Activated CD4-positive, CD25-positive, alpha-beta regulatory T cell treated with anti-CD3 and anti-CD28 coated beads, Interleukin-2, amount 50 U/mL, for 24 hours (primary cell): ENCODE data around the gene EXOC3L4.

Experiments
- ATAC-seq, 2 donors: fragments of 150-1000 bp; cut with Tn5 transposase; one replicate each; pipeline ENCODE4 v1.10.0; 2021; ENCODE audit warnings: mild to moderate bottlenecking in 1 of 2, moderate library complexity in 1 of 2

Gene EXOC3L4

GRCh38 chr14:103155826-103156394, 61.4 kb downstream of the EXOC3L4 start:
- no peak for ATAC-seq

DNA sequence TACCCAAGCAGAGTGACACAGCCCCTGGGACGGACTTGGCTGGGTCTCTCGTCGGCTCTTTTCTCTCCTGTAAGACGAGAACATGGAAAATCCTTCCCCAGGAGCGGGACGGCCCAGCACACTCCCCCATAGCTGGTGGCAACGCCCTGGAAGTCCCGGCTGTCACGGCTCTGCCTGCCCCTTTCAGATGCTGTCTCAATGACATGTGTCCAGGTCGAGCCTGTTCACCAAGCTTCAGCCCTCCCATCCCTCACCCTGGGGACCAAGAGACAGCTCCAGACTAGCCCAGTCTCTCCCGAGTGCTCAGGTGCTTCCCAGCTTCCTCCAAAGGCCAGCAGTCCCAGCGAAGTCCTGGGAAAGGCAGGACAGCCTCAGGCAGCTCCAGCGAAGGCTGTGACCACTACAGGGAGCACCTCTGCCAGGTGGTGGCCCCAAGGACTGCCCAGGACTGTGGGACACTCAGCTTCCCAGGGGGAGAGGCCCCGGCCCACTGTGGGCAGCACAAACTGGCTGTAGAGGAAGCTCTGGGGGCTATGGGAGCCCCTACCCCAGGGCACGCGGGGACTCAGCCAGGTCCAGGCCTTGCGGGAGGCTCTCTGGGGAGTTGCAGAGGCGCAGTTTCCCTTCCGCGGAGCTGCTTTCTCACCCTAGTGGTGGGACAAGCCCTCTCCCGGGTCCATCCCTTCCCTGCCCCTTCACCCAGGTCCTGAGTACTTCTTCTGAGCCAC, 62.3 kb downstream of the EXOC3L4 start:
- ATAC-seq = no peak

DNA sequence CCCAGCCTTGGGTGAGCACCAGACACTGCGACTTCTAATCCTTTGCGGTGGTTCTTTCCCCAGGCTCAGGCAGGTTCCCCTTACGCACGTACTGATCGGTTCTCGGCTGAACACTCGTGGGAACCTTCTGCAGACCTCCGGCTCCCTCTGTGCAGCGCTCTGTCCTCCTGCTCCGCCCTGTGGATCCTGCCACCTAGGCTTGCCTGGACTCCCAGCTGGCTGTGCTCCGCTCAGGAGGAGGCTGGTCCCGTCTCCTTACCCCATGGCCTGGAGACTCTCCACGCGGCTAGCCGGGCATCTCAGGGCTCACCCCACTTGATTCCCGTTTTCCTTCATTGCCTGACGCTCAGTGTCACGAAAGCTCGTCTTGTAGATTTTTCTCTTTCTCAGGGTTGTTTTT, 63.4 kb downstream of the EXOC3L4 start:
- ATAC-seq = no peak

DNA sequence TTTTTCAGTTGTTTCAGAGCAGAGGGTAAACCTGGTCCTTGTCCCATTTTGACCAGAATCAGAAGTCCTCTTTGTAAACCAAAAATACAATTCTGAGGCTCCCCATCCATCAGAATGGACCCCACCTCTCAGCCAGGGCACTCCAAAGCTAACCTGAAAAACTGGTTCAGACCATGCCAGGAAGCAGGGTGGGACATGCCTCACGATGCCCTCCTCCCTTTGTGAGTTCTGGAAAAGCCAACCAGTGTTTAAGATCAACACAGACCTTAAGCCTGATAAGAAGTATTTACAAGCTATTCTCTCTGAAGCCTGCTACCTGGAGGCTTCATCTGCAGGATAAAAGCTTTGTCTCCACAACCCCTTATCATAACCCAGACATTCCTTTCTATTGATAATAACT, 64.2 kb downstream of the EXOC3L4 start:
- ATAC-seq = no peak
